GM13977 (cell line): ENCODE data around the gene PCNT.

Source experiments
- DNase-seq: peaks from one replicate; pipeline ENCODE4 v3.0.0; 2012; ENCODE audit warnings: low spot score
- CTCF ChIP-seq: IDR thresholded peaks from 2 replicates; pipeline ENCODE4 v1.5.1; 2012; ENCODE audit warnings: mild to moderate bottlenecking, control low read depth; ENCODE audit not compliant: insufficient read depth; ENCODE audit errors: extremely low read depth, missing control alignments
- in situ Hi-C: fragments of 300-500 bp; cut with MboI; formaldehyde crosslinking; loops from one replicate; pipeline ENCODE4 v1.12.0; 2022; ENCODE audit warnings: low sequenced_read_pairs, low pct_unique_long_range_greater_than_20kb, mixed read lengths, inconsistent platforms; ENCODE audit not compliant: unreplicated experiment

PCNT gene

DNA sequence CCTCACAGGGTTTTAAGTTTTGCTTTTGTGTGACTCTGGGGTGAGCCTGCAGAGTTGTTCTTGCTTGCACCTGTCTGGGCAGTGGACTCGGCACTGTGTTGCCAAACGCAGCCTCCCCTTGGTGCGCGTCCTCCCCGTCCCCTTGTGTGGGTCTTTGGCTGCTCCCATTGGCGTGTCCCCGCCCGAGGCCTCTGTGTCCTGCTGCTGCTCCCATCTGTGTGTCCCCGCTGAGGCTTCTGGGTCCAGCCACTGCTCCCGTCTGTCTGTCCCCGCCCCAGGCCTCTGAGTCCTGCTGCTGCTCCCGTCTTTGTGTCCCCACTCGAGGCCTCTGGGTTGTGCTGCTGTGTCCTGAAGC is 62.8 kb downstream of the PCNT start:
- no peak for DNase-seq
- TF ChIP-seq CTCF, result no peak
- in situ Hi-C loops, result no loop called here

DNA sequence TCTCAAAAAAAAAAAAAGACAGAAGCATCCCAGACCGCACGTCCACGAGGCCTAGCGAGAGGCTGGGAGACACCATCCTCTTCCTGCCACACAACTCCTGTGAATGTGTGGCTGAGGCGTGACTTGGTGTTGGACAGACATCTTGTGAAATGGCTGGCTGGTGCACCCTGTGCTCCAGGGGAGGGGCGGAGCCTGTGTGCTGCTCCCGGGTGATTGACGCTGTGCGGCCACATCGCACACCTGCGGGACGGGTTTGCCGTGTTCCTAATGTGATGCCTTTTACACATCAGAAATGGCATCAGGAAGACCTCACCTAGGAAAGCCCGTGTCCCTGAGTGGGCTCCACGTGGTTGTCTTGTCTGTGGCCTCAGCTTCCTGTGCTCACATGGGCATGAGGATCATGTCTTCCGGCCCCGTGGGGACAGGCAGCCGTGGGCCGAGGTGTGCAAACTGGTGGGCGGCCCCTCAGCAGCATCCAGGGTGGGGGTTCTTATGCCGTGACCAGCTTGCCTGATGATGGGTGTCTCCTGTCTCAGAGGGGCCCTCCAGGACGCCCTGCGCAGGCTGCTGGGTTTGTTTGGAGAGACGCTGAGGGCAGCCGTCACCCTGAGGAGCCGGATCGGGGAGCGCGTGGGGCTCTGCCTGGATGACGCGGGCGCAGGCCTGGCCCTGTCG is 64.4 kb downstream of the PCNT start:
- no peak for DNase-seq
- in situ Hi-C loops, result no loop called here
- no peak for TF ChIP-seq CTCF

- DNase-seq, result no peak
Measured at GRCh38 chr21:46388896-46389295, 64.9 kb downstream of the PCNT start.

GRCh38 chr21:46390603-46391545 is 66.9 kb downstream of the PCNT start:
- in situ Hi-C loops, result no loop called here
- TF ChIP-seq CTCF, result no peak
- no peak for DNase-seq

More at GRCh38 chr21:46388896-46389295, 64.9 kb downstream of the PCNT start:
- TF ChIP-seq CTCF, result no peak
- in situ Hi-C loops, result no loop called here

DNA sequence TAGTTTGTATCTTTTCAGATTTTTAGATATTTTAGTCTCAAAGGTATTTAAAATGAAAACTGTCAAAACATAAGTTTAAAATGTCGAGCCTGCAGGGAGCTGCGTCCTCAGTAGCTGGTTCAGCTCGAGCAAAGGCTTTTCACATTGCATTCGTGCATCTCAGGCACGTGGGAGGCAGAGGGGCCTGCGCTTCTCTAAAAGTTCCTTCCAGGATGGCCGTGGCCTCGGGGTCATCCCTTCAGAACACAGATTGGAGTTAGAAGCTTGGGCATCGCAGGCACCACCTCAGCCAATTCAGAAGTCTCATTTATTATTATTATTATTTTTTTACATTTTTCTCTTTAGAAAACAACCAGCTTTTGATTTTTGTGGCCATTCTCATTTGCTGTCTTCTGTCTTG is 67.8 kb downstream of the PCNT start:
- DNase-seq, result no peak
- no peak for TF ChIP-seq CTCF
- in situ Hi-C loops, result no loop called here

DNA sequence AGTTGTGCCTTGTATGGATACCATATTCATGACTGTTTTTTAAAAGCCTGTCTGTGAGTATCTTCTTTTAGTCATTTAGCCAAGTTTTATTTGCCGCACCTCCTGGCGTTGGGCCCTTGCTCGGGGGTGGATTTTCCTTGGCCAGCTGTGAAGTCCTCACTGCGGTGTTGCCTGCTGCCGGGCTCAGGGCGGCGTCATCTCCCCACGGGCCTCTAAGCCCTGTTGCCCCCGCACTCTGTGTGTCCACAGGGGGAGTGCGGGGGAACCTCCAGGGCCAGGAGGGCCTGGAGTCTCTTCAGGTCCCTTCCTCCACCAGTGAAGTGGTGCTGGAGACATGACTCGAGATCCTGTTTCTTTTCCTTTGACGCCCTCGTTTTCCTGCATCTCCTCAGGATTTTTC is 69.0 kb downstream of the PCNT start:
- no peak for TF ChIP-seq CTCF
- no peak for DNase-seq
- in situ Hi-C loops, result no loop called here
